GM12875 (cell line): Measurements from ENCODE around the gene STMND1.

ENCODE experiments used
- H3K4me3 ChIP-seq: one replicate; pipeline ENCODE4 v1.5.1; 2011; ENCODE audit warnings: low read depth, low read length, control low read depth
- CTCF ChIP-seq: IDR thresholded peaks from 2 replicates; pipeline ENCODE4 v1.5.1; 2011; ENCODE audit warnings: low read depth, mild to moderate bottlenecking, control low read depth, inconsistent platforms, low read length, moderate library complexity, borderline replicate concordance; ENCODE audit not compliant: insufficient read depth

STMND1 gene

GRCh38 chr6:17115251-17116116 lies 13.6 kb downstream of the STMND1 start:
- H3K4me3 ChIP-seq, result no peak overlapping the region
- no peak for TF ChIP-seq CTCF

GRCh38 chr6:17116117-17116440 lies 14.2 kb downstream of the STMND1 start:
- H3K4me3 ChIP-seq, result no peak overlapping the region
- TF ChIP-seq CTCF, result no peak

- no peak for TF ChIP-seq CTCF
- H3K4me3 ChIP-seq, result no peak overlapping the region
Observed at GRCh38 chr6:17120019-17120418, 18.2 kb downstream of the STMND1 start.

- H3K4me3 ChIP-seq, result no peak overlapping the region
- no peak for TF ChIP-seq CTCF
Observed at GRCh38 chr6:17125407-17125806, 23.6 kb downstream of the STMND1 start.

GRCh38 chr6:17130786-17131185 lies 28.9 kb downstream of the STMND1 start:
- no peak overlapping the region for H3K4me3 ChIP-seq
- no peak for TF ChIP-seq CTCF

- H3K4me3 ChIP-seq, result no peak overlapping the region
- TF ChIP-seq CTCF, result no peak
Observed at GRCh38 chr6:17132967-17133366, 31.1 kb downstream of the STMND1 start.

GRCh38 chr6:17138033-17138432 lies 36.2 kb downstream of the STMND1 start:
- H3K4me3 ChIP-seq, result no peak overlapping the region
- no peak for TF ChIP-seq CTCF
